Measurements from ENCODE around the gene HLA-B.
"Not testable (repeated sequence)": the region's sequence is repeated elsewhere in the genome, so short reads cannot be mapped to it uniquely, and the experiment has no call there.

HLA-B gene

DNA sequence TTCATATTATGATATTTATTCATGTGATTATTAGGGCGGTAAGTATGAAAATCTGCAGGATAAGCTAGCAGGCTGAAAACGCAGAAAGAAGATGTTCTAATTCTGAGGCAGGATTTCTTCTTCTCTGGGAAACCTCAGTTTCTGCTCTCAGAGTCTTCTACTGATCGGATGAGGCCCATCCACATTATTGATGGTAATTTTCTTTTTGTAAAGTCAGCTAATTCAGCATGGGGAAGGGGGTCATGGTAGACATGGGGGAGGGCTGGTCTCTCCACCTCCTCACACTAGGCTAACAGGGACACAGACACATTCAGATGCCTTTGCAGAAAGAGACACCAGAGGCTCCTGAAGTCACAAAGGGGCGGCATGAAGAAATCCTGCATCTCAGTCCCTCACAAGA is 24.7 kb upstream of the HLA-B start:
- DNase-seq = no peak

DNA sequence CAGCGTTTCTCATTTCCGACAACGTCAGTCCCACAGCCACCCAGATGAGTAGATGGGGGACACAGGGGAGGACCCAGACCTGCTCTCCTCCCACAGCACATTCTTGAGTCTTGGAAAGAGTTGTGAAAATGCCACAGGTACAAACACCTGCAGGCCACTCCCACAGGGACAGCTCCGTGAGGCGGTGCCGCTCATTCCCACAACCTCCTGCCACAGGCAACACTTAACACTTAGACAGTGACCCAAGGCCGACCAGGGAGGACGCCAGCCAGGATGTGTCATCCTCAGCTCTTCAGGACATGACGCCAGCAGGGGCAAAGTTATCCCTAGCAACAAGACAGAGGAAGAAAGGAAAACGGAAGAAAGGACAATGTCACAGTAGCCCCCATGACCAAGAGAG is 22.9 kb upstream of the HLA-B start:
- no peak for DNase-seq

DNA sequence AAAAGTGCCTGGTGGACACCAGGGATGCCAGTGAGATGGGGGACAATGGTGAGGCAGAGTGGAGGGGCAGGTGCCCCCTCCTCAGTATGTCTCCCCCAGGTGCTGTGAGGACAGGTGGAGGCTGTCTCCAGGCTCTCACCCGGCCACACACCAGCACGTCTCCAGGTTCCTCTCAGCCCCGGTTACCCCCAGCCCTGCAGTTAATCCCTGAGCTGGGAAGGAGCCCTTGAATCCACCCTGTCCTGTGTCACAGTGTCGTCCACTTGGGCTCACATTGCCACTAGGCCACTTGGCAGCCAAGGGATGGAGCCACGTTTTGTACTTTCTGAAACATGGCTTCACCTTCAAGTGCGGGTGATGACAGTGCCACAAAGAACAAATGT is 21.7 kb upstream of the HLA-B start:
- DNase-seq = no peak

DNA sequence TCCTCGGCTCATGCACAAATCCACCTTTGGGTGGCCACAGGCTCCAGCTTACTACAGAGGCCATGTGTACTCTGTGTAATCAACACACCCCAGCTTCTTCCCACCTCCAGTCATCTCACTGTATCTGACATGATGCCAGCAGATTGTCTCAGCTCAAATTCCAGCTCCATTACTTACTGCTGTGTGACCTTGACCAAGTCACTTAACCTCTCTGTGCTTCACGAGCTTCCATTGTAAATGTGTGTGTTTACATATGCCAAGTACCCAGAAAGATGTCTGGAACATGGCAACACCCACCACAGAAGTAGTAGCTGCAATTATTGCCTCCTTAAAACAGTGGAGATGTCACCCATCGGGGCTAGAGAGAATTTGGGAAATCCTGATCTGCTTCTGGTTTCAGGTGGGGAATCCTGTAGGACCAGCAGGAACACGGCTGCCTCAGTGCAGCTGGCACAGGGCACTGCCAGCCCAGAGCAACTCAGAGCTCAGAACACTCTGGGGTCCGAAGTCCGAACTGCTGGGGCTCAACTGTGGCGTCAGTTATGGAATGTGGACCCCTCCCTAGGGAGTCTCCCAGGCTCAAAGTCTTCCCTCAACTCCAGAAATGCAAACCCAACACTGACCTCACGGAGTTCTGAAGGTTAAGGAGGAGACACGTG is 21.2 kb upstream of the HLA-B start:
- DNase-seq = no peak

DNA sequence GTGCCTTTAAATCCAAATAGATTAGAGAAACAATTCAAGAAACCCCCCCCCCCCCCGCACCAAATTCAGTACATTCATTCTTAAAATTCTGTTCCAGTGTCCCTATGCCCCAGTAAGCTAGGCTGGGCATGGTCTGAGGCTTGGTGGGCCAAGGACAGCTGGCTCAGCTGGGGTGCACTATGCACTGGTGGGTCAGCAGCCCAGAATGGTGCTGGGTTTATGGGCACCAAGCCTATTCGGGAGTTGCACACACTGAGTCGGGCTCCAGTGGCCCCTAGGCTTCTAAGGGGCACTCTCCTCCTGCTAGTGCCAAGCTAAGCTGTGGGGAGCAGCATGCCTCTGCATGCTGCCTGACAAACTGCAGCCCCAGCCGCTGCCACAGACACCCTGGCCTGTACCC is 20.1 kb upstream of the HLA-B start:
- no peak for DNase-seq

DNA sequence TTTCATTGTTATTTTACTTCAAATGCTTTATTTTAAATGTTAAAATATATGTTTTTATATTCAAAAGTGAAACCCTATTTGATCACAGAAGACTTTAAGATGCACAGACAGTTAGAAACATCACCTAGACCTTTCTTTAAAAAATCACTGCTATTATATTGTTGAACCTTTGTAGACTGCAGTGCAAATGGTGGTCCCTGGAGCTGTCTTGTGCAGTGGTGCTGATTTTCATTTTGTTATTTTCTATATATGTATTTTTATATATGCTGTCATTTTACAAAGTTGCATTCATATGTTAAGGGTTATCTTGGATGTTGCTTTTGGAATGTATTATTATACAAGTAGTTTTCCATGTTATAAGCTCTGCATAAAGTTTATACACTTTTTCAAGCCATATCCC is 18.7 kb upstream of the HLA-B start:
- no peak for DNase-seq

DNA sequence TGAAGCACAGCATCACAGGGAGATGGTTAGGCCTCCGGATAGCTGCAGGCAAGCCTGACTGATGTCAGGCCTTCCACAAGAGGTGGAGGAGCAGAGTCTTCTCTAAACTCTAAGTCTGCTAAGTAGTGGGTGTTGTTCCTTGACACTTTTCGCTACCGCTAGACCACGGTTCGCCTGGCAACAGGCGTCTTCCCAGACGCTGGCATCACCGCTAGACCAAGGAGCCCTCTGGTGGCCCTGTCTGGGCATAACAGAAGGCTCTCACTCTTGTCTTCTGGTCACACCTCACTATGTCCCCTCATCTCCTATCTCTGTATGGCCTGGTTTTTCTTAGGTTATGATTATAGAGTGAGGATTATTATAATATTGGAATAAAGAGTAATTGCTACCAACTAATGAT is 17.1 kb upstream of the HLA-B start:
- not testable (repeated sequence) for DNase-seq

DNA sequence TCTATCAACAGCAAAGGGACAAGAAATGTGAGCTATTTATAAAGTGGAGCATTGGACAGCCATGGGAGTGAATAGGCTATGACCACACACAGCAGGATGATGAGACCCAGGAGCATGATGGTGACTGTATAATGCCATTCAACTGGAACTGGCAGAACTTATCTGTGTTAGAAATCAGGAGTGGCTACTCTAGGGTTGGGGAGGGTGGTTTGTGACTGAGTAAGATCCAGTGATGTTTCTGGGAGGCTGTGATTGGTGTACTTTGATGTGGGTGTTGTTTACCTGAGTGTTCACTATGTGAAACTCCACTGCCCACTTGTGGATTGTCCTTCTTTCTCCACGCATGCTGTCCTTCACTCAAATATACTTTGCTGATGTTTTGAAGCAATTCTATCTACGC is 11.5 kb upstream of the HLA-B start:
- DNase-seq = no peak

DNA sequence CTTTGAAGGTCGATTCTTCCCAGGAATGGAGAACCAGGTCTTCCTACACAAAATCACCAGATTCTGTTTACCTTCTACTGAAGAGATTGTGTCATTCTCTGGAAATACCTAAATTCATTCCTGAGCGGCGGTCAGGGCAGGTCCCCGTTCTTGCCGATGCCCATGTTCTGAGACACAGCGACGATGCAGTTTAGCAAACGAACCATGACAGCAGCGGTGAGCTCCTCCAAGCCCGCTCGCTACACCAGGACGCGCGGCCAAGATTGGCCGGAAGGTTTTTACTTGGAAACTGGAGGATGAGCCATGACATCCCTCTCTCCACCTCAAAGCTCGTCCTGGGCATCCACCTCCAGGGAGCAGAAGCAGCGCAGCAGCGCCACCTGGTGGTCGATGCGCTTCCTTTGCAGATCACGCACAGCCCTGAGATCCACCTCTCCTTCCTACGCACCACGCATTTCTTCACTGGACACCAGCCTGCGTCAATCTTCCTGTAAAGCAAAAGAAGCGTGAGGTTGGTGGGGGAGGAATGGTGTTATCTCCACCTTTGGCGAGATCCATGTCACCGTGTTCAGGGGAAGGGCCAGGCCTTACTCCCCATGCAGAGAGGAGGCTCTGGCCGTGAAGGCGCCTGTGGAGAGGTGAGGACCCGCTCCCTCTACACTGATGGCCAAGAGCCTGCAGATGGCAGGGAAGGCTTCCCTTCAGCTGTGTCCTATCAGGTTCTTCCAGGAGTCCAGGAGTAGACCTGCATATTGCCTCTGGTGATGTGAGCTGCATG is 9.9 kb upstream of the HLA-B start:
- DNase-seq = peak; percentile 48

DNA sequence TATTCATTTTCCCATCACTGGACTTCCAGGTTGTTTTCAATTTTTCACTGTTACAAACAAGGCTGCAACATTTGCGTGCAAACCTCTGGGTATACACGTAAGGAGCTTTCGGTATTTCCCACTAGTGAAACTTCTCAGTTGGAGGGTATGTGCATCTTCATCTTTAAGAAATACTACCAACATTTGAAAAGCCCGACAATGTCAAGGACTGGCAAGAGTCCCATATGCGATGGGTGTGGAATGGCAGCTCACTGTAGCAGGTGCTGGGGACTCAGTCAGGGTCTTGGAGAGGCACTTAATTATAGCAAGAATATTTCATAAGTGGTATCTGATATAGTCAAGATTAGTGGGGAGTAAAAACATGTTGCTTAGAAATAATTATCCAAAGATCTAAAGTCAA is 8.9 kb upstream of the HLA-B start:
- no peak for DNase-seq

DNA sequence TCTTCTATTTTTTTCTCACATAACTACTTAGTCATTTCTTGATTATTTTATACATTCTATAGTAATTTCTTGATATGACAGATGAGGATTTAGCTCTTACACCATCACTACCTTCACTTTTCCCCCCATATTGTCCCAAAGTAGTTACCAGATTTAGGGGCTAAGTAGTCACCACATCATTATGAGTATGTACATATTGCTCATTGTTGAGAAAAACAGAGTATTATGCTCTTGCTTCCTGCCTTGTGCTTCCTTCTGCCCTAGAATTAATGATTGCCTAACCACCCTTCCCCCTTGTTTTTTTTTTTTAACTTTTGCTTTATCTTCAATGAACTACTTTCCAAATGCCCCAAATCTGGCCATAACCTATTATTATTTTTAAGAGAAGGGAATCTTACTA is 6.8 kb upstream of the HLA-B start:
- DNase-seq = no peak

DNA sequence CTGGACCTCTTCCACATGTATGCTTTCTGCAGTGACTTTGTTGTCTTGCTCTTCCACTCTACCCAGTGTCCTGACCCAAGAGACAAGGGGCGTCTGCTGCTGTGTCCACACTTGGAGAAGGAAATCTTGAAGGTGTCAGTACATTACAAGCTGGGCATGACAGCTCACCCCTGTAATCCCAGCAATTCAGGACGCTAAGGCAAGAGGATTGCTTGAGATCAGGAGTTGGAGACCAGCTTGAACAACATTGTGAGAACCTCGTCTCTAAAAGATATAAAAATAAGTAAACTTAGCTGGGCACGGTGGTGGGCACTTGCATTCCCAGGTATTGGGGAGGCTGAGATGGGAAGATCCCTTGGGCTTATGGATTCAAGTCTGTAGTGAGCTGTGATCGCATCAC is 5.8 kb upstream of the HLA-B start:
- no peak for DNase-seq

DNA sequence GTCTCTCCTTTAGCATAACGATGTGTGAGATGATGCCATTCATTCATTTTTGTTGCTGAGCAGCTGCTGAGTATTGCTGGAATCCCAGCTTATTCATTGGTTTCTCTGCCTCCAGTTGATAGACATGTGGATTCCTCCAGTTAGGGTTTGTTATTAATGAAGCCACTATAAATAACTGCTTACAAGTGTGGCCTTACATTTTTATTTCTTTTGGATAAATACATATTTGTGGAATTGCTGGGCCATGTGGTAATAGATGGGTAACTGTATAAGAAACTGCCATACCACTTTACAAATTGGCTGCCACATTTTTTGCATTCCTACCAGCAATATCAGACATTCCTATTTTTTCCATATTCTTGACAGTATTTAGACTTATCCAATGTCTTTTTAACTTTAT is 2.6 kb upstream of the HLA-B start:
- no peak for DNase-seq

DNA sequence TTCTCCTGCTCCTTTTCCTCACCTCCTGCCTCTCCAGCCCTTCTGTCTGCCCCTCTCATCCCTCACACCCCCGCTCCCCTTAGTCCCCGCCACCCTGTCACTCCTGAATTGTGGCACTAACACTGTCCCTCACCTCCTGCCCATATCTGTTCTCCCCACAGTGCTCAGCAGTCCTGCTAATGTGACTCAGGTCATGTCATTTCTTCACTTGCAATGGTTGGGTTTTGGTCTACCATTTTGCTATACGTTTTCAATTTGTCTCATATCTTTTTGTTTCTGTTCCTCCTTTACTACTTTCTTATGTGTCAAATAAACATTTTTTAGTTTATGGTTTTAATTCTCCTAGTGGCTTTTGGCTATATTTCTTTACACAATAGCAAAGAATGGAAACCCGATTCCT is 1.3 kb upstream of the HLA-B start:
- DNase-seq = no peak

DNA sequence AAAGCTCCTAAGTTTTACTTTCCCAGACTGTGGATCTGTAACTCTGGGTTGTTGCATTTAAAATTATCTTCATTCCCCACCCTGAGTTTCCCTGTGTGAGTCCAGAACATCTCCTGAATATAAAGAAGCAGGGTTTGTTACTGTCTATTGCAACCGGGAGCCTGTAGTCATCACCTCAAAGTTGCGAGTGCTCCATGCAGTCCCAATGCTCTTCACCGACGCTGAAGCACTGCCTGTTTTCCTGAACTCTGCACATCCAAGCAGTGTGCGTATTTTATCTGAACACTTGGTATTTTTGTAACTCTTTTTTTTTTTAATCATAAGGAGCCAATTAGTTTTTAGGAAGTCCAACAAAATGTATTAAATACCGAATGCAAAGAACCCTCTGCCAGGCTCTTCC is 907 bp upstream of the HLA-B start:
- DNase-seq = no peak

DNA sequence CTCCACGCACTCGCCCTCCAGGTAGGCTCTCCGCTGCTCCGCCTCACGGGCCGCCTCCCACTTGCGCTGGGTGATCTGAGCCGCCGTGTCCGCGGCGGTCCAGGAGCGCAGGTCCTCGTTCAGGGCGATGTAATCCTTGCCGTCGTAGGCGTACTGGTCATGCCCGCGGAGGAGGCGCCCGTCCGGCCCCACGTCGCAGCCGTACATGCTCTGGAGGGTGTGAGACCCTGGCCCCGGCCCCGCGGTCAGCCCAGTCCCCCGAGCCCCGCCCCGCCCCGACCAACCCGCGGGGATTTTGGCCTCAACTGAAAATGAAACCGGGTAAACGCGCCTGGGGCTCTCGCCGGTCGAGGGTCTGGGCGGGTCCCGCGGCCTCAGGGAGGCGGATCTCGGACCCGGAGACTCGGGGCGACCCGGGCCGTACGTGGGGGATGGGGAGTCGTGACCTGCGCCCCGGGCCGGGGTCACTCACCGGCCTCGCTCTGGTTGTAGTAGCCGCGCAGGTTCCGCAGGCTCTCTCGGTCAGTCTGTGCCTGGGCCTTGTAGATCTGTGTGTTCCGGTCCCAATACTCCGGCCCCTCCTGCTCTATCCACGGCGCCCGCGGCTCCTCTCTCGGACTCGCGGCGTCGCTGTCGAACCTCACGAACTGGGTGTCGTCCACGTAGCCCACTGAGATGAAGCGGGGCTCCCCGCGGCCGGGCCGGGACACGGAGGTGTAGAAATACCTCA is 598 bp downstream of the HLA-B start:
- DNase-seq = no peak

DNA sequence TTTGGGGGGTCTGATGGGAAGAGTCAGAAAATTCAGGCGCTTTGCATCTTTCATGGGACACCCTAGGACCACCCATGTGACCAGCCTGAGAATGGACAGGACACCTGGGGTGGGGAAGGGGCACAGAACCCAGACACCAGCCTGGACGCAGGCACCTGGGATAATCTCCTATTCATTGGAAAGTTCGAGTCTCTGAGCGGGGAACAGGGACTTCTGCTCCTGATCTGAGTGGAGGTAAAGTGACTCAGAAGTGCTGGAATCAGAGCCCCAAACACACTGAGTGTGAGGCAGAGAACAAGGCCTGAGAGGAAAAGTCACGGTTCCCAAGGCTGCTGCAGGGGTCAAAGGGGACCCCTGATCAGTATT is 1.4 kb downstream of the HLA-B start:
- DNase-seq = no peak

DNA sequence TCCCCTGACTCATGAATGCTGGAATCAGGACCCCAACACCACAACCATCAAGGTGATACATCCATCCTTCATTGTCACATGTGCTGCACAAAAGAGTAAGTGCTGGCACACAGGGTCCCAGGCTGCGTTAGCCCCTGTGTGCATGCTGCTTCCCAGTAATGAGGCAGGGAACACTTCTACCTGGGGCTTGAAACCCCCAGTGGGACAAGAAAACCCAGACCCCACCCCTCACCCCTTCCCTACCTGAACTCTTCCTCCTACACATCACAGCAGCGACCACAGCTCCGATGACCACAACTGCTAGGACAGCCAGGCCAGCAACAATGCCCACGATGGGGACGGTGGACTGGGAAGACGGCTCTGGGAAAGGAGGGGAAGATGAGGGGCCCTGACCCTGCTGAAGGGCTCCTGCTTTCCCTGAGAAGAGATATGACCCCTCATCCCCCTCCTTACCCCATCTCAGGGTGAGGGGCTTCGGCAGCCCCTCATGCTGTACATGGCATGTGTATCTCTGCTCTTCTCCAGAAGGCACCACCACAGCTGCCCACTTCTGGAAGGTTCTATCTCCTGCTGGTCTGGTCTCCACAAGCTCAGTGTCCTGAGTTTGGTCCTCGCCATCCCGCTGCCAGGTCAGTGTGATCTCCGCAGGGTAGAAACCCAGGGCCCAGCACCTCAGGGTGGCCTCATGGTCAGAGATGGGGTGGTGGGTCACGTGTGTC is 2.0 kb downstream of the HLA-B start:
- DNase-seq = no peak

DNA sequence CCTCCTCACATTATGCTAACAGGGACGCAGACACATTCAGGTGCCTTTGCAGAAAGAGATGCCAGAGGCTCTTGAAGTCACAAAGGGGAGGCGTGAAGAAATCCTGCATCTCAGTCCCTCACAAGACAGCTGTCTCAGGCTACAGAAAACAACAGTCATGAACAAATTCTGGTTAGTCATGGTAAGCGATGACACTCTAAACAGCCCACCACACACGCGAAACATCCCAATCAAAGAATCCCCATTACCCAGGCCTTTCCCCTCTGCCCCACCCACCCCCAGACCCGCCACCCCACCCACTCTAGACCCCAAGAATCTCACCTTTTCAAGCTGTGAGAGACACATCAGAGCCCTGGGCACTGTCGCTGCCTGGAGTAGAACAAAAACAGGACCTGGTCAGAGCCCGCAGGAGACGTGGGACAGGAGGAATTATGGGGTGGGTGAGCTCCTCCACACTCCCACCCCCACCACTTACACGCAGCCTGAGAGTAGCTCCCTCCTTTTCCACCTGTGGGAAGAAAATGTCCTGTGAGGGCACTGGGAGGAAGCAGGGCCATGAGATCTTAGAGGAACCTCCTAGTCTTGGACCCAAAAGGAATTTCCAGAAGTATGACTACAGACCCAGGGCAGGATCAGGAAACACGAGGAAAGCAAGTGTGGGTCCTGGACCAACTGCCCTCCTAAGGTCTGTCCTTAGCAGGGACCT is 2.7 kb downstream of the HLA-B start:
- DNase-seq = no peak

DNA sequence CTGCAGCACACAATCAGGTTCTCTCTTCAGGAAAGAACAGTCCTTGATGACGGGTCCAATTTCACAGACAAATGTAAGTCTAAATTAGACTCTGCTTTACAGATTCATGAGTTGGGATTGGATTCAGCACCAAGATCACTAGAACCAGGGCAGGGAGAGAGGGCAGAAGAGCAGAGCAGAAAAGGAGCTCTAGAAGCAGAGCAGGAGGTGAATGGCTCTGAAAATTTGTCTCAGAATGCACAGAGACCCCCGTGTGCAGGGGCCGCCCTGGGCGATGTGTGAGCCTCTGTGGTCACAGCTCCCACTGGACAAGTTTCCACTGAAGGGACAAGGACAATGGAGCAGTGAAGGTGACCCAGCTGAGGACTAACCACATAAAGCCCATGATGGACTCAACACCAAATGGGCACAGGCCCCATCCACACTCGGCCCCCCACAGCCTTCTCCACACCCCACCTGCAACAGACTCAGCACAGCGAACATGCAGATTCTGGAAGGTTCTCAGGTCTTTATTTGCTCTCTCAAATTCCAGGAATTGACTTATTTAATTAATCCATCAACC is 3.5 kb downstream of the HLA-B start:
- no peak for DNase-seq

DNA sequence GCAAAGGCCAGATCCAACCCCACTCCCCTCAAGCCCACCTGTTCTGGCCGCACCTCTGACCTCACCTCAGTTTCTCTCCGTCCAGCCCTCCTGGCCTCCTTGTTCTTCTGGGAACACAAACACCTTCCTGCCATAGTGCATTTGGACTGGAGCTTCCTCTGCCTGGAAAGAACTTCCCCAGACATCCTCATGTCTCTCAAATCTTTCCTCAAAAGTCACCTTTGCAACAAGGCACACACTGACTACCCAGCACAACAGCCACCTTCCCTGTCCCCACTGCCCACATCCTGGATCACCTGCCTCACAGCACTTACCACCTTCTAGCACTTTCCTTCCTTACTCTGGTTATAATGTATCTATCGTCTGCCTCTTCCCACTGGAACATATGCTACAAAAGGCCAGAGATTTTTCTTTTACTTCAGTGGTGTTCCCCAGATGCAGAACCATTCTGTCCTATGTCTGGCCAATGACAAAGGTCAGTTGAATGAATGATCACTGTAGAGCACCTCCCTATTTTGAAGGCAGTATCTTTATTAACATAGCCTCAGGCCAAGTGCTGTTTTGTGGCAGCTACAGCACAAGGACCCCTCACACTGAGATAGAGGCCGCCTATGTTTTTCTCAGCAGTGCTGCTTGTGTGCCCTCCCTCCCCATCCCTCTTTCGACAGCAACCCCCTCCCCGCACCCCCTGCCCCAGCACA is 4.1 kb downstream of the HLA-B start:
- no peak for DNase-seq

DNA sequence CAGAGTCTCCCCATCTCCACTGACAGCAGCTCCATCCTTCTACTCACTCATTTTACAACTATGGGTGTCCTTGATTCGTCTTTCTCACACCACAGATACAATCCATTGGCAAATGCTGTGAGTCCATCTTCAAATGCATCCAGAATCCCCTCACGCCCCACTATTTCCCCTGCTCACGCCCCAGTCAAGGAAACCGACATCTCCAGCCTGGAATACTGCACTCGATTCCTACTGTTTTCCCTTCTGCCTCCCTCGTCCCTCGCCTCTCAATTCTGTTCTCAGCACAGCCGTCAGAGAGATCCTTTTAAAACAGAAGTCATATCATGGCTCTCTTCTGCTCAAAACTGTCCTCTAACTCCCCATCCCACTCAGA is 4.7 kb downstream of the HLA-B start:
- DNase-seq = no peak

Measured in GOT3 (cell line).